Renal cortex interstitium (tissue), 11 donors: ENCODE measurements around the gene ABCB8. TPM values are rescaled to one million over a fixed set of nuclear protein-coding genes. Genes with fewer than 3 reads are reported as not detected.
A peak's percentile ranks its signal among the peaks of the same experiment; 100 is the strongest.

Experiments used
- DNase-seq, 11 donors: peaks; one replicate each; pipeline ENCODE4 v3.0.0-alpha.2; 2013; ENCODE audit warnings: low read depth in 9 of 11, low spot score in 4 of 11; ENCODE audit errors: extremely low read depth in 1 of 11
- polyA plus RNA-seq, 3 donors: library from polyadenylated mRNA; unstranded; fragments of 120-200 nt; gene quantifications; one replicate each; pipeline ENCODE4 v1.2.1, GENCODE V29; 2013; ENCODE audit not compliant: insufficient read length in 3 of 3

ABCB8 gene
- polyA plus RNA-seq, 3 donors, result 19.3 to 32.5 (median 26.9) TPM

DNA sequence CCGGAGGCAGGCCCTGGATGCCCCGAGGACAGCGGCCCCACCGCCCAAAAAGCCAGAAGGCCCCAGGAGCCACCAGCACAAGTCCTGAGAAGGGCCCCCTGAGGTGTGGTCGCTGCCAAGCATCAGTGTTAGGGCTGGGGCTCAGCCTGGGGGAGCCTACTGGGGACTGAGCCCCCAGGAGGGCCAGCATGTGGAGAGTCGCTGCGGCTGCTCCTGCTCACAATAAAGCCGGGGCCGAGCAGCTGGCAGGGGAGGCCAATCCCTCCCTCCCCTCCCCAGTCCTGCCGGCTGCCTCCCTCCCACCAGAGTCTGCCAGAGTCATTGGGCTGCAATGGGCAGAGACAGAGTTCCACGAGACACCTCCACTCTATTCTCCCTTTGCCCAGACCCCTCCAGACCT lies 17.0 kb downstream of the ABCB8 start:
- DNase-seq, result no peak

DNA sequence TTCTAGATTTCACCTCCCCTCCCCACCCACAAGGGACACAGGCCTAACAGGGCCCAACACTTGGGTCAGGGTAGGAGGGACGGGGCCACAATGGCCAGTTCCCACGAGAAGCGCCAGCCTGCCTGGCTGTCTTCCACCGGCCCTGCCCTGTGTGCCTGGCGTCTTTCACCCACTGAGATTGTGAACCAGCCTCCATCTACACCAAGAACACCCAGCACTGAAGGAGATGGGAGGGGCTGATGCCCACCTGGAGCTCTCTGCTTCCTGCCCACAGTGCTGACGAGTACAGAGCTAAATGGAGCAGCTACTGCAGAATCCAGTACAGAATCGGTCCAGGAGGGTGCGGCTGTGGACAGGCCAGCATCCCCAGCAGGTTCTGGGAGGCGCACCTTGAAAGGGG lies 17.7 kb downstream of the ABCB8 start:
- DNase-seq, result no peak

DNA sequence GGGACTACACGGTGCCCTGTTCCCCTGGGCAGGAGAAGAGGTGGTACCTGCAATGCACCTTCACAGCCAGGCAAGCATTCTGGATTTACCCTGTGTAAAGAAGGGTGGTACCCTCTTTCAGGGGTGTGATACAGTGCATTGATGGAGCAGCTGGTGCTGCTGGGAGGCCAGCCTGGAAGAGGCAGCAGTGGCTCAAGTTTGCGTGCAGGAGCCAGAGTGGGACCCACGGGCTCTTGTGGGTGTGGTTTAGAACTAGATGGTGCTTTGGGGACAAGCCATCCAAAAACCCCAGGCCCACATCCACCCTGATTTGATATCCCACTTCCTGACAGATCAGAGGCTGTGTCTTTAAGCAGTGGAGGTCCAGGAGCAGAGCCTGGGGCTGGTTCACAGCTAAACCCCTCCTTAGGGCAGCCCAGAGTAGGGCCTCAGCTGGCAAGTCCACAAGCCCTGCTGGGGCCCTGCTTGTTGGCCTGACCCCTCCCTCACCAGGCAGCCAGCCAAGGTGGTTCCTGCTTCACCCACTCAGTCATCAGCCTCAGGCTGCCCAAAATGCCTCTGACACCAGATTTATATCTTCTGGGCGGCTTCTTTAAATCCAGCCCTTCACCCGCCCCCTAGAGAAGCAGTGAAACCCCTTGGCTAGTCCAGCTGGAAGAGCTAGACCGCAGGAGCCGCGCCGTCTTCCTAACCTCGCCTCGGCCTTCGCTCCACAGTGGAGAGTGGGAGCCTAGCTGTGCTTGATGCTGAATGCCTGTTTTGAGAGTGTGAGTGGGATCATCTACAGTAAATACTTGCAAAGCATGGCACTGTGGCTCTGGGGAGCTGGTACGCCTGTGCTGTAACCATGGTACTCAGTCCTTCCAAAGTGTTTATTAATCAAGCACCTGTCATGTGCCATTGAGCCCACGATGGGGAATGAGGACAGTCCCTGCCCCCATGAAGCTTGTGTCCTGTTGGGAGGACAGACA lies 18.6 kb downstream of the ABCB8 start:
- DNase-seq, result no peak

DNA sequence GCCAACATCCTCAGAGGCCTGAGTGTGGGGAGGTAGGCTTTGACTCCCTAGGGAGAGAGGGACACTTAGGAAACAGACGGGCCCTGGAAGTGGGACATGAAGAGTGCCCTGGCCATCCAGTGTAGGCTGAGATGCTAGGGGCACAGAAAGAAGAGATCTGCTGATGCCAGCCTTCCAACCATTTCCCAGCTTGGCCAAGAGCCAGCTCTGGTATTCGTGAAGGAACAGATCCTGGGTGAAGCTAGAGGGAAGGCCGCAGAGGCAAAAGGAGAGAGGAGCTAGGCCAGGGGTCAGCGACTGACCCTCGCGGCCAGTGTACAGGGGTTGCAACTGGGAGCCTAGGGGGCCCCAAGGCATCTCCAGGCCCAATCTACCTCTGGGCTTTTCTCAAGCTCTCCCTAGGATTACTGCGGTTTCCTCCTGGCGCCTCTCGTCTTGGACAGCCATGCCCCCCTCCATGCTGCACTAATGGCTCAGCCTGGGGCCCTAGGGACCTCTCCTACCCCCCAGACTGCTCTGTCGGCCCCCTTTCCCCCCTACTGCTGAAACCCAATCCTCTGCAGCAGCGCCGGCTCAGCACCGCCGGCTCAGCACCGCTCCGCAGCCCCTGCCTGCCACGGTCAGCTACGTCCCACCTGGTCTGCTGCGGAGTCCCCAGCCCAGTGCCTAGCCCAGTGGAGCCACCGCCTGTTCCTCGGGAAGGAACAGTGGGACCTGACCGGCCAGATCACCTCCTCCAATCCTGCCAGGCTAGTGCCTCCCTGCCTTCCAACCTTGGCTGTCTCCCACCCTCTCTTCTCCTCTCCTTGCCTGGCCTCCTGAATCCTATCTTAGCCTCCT lies 19.9 kb downstream of the ABCB8 start, which contains the start of gene ASIC3:
TSS of gene ASIC3 (plus strand) at position 556 of the 840 bp plus-strand sequence. CDS start 355 bp downstream, outside the sequence.
- no peak for DNase-seq

DNA sequence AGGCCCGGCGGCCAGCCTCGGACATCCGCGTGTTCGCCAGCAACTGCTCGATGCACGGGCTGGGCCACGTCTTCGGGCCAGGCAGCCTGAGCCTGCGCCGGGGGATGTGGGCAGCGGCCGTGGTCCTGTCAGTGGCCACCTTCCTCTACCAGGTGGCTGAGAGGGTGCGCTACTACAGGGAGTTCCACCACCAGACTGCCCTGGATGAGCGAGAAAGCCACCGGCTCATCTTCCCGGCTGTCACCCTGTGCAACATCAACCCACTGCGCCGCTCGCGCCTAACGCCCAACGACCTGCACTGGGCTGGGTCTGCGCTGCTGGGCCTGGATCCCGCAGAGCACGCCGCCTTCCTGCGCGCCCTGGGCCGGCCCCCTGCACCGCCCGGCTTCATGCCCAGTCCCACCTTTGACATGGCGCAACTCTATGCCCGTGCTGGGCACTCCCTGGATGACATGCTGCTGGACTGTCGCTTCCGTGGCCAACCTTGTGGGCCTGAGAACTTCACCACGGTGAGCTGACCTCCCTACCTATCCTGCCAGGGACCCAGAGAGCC lies 20.7 kb downstream of the ABCB8 start:
- DNase-seq, result no peak

DNA sequence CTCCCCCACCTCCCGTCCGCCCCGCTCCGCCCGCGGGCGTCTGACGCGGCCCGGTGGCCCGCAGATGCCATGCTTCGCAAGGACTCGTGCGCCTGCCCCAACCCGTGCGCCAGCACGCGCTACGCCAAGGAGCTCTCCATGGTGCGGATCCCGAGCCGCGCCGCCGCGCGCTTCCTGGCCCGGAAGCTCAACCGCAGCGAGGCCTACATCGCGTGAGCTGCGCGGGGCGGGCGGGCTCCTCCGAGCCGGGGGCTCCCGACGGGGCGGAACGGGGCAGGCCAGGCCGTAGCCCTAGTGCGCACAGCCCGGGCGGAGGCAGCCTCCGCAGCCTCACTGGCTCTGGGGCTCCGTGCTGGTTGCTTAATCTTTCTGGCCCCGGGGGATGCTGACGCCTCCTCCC lies 22.9 kb downstream of the ABCB8 start:
- peak in 5 of 11 donors; percentile 68 to 75 (median 70) for DNase-seq

DNA sequence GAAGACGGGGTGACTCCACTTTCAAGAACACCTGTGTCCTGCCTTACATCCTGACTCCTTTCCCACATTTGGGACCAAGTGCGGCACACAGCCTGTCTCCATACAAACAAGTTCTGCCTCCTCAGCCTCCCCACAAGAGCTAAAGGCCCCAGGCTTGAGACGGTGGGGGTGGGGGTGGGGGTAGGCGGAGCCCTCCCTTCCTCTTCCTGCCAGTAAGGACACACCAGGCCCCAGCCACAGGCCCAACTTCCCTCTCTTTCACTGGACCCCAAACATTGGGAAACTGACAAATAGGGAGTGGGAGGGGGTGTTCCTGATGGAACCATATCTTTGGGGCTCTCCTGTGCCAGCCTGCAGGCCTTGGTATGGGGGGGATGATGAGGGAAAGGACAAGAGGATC lies 24.8 kb downstream of the ABCB8 start:
- DNase-seq, result no peak

DNA sequence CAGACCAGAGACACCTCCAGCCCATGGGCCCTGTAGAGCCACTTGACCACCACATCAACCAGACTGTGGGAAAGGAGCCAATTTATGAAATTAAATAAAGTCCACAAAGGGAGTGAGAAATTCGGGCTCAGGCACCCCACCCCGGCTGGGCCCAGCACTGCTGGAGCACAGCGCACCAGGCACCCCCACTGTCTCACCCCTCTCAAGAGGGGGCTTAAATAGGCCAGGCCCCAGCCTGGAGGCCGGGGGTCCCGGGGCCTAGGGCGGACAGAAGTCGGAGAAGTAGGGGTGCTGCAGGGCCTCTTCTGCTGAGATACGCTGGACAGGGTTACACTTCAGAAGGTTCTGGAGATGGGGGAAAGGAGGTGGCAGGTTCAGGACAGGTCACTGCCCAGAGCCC lies 25.5 kb downstream of the ABCB8 start:
- DNase-seq, result no peak

DNA sequence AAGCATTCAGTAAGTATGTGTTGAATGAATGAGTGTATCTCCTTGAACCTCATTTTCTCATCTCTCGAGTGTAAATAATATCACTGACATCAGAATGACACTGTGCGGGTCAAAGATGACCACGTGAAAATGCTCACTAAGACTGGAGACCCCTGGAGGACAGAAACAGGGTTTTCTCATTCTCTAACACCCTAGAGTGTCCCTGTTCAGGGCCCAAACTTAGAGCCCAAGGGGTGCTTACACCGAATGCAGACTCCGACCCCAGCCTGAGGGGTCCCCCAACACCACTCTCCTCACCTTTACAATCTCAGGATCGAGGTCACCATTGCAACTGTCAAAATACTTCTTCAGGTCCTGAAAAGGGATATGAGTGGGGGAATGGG lies 28.0 kb downstream of the ABCB8 start:
- no peak for DNase-seq

DNA sequence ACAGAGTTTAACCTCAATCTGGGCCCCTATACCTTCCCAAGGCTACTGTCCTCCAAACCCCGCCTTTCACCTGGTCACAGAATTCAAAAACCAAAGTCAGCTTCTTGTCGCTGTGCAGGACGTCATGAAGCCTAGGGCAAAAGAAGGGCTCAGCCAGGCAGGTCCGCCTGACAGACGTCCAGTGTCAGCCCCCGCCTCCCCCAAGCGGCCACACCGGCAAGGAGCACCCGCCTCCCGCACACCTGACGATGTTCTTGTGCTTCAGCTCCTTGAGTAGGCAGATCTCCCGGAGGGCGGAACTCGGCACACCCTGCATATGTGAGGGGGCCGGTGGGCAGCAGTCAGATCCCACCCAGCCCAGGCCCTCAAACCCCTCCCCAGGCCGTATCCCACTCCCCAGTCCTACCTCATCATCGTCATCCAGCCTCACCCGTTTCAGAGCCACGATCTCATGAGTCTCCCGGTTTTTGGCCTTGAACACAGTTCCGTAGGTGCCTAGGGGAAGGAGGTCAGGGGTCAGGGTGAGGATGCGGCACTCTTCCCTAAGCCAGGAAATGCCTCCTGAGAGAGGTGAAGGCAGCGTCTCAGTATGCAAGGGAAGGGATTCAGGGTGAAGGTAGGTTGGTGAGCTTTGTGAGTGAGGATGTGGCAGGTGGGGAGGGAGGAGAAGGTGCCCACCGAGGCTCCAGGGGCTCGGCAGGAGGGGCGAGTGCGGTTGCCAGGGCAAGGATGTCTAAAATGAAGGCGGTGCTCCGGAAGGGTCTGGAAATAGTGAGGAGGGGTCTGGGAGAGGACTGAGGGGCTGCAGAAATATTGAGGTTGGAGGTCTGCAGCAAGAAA lies 28.6 kb downstream of the ABCB8 start:
- DNase-seq, result no peak

DNA sequence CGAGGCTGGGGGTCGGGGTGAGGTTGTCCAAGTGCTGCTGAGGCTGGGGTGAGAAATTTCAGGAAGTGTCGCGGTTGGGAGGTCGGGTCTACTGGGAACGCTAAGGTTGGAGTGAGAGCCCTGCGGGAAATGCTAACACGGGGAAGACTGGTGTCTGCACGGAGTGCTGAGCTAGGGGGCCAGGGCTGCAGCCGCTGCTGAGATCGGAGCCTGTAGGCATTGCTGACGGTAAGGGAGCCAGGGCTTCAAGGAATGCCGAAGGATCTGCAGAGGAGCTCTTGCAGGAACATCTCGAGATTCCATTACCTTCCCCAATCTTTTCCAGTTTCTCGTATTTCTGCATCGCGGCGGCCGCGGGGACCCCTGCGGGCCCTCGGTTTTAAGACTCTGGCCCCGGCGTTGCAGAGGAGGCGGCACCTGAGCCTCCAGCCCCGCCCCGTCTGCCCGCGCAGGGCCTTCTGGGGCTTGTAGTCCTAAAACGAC lies 29.3 kb downstream of the ABCB8 start, which contains the start of gene CDK5:
TSS of gene CDK5 (minus strand) at position 392 of the 483 bp plus-strand sequence. CDS start at position 343, 49 bp downstream.
- DNase-seq, result no peak

DNA sequence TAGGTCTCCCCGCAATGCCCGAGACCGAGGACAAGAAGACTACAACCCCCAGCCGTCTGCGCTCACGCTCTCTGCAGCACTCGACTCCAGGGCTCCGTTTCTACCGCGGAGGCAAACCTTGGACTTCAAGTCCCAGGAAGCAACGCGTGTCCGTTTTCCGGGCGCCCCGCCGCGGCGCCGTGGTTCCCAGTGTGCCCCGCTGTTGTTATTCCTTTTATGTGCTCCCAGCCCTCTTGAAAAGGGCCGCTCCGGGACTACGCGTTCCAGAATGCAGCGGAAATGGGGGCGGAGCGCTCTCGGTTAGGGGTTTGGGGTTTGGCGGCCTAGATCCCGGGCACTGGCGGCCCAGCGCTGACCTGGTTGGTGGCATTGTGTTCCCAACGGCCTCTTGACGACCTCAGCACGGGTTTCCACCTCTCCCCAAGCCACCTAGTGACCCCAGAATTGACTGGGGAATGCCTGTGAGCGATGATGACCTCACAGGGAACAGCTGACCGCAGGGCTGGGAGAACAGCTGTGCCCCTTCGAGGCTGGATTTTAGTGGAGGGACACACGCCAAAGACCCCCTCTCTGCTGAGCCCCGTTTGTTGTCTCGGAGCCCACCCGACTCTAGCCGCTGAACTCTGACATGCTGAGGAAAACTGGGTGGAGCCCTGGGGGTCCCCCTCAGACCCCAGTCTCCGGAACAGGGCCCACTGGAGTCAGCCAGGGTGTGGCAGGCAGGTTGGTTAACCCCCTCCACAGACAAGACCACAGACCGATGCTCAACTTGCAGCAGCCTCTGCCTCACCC lies 29.9 kb downstream of the ABCB8 start:
- DNase-seq, result peak; percentile 95 to 99 (median 99)

DNA sequence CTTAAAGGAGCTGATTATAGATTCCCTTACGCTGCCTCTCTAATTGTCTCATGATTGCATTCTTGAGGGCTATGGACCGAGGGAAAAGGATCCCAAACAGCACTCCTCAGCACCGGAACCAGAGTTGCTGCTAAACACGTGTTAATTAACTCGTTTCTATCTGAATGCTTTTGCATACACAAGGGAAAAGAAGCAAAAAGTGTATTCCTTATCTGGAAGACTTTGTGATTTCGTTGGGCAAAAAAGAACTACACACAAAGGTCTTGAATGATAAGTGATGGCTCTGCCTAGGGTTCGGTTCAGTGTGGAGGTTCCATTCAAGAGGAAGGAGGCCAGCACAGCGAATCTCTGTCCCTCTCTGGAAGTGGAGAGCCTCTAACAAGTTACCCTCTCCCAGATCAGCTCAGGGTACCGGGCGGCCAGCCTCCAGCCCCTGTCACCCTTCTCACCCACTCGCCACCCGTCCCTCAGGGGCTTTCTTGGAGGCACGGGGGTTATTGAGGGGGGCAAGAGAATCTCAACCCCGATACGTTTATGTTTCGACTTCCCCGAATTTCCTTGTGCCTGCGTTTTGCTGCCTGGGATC lies 30.6 kb downstream of the ABCB8 start:
- no peak for DNase-seq

DNA sequence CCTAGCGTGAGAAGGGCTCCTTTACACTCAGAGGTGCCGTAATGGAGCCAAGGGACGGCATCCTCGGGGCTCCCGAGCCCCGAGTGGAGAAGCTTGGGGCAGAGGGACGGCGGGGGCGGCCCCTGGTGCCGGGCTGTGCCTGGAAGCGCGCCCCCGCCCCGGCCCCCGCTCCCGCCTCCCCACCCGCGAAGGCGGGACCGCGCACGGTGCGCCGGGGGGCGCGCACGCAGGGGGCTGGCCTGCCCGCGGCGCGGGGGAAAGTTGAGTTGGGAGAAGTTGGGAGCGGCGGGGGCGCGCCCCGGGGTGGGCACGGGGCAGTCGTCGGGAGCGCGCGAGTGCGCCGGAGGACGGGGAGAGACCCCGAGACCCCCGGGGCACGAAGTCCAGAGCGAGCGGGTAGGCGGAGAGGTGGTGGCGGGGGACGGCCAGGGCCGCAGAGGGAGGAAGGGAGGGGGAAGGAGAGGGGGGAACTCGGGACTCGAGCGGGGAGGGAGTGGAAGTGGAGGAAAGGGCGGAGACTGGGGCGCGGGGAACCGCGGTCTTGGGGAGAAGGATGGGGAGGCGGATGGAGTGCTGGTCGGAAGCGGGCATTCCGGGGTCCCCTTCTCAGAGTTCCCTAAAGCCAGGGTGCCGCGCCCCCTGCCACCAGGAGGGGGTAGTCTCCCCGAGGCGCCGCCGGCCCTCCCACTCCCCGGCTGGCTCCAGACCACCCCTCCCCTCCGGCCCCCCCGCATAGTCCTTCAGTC lies 31.3 kb downstream of the ABCB8 start, which contains the start of gene SLC4A2:
TSS of gene SLC4A2 (plus strand) at position 223 of the 746 bp plus-strand sequence. CDS start 2,399 bp downstream, outside the sequence.
- peak in 5 of 11 donors; percentile 68 to 82 (median 77) for DNase-seq

DNA sequence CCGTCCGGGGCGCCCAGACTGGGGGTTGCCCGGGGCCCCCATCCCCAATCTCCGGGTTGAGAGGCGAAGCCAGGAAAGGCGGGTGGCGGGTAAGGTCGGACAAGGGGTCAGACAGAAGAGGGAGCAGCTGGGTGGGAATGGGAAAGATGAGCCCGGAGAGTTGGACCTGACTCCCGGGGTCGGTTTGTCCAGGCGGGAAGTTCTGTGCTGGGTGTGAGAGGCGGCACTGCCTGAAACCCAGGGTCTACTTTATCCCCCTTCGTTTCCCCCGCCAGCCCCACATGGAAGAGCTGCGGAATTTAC lies 31.8 kb downstream of the ABCB8 start:
- DNase-seq, result no peak

DNA sequence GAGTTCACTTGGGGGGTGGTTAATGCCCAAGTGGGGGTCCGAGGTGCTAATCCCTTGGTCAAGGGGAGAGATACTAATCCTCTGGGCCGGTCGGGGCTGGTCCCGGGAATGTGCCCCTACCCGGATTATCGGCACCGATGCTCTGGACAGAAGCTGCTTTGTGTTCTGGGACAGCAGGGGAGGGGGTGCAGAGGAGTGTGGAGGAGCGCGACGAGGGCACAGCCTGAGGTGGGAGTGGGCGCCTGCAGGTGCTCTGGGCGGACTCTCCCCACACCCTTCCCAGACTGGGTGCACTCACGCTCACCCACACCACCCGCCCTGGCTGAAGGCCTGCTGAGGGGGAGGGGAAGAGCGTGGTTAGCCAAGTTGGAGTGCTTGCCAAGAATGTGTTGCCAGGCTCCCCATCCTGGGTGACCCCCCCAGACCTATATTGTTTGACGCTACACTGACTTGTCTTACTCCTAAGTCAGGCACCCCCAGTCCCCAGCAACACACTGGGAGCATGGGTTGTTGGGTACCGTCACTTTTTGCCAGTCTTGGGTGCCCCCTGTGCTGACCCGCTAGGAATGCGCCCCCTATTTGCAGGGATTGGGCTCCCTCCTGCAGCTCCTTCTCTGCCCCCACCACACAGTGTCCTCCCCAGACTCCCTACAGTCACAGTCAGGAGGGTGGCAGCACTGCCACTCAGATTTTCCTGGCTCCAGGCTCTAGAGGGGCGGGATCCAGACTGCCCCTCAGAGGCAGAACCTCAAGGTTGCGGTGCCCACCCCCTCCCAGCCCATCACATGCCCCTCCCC lies 32.4 kb downstream of the ABCB8 start:
- DNase-seq, result no peak
